ENCODE results near the gene CIITA.
"Not testable (repeated sequence)": the region's sequence is repeated elsewhere in the genome, so short reads cannot be mapped to it uniquely, and the experiment has no call there.

Gene CIITA

GRCh38 chr16:10933865-10934264, 56.9 kb downstream of the CIITA start:
- in situ Hi-C loops (cut with MboI; ENCODE audit: low sequenced_read_pairs), result loop anchor here (10.0 kb wide), 1 partner anchor 409 kb away; no protein-coding TSS in a partner anchor

GRCh38 chr16:10934325-10935107, 57.5 kb downstream of the CIITA start:
- in situ Hi-C loops (cut with MboI; ENCODE audit: low sequenced_read_pairs), result loop anchor here (10.0 kb wide), 1 partner anchor 410 kb away; no protein-coding TSS in a partner anchor

- in situ Hi-C loops (cut with MboI; ENCODE audit: low sequenced_read_pairs), result loop anchor here (10.0 kb wide), 1 partner anchor 411 kb away; no protein-coding TSS in a partner anchor
Observed at GRCh38 chr16:10935226-10935915, 58.4 kb downstream of the CIITA start.

GRCh38 chr16:10936272-10936984, 59.4 kb downstream of the CIITA start:
- in situ Hi-C loops (cut with MboI; ENCODE audit: low sequenced_read_pairs), result loop anchor here (10.0 kb wide), 1 partner anchor 412 kb away; no protein-coding TSS in a partner anchor

GRCh38 chr16:10937068-10937859, 60.3 kb downstream of the CIITA start:
- in situ Hi-C loops (cut with MboI; ENCODE audit: low sequenced_read_pairs), result loop anchor here (10.0 kb wide), 1 partner anchor 412 kb away; no protein-coding TSS in a partner anchor

- in situ Hi-C loops (cut with MboI; ENCODE audit: low sequenced_read_pairs), result loop anchor here (10.0 kb wide), 1 partner anchor 414 kb away; no protein-coding TSS in a partner anchor
Observed at GRCh38 chr16:10938321-10938720, 61.3 kb downstream of the CIITA start.

- in situ Hi-C loops (cut with MboI; ENCODE audit: low sequenced_read_pairs), result loop anchor here (10.0 kb wide), 1 partner anchor 414 kb away; no protein-coding TSS in a partner anchor
Observed at GRCh38 chr16:10938796-10939648, 62.0 kb downstream of the CIITA start.

- in situ Hi-C loops (cut with MboI; ENCODE audit: low sequenced_read_pairs), result loop anchor here (10.0 kb wide), 1 partner anchor 415 kb away; no protein-coding TSS in a partner anchor
Observed at GRCh38 chr16:10939649-10940234, 62.7 kb downstream of the CIITA start.

- in situ Hi-C loops (cut with MboI; ENCODE audit: low sequenced_read_pairs), result no loop called here
Observed at GRCh38 chr16:10940501-10941079, 63.6 kb downstream of the CIITA start.

- in situ Hi-C loops (cut with MboI; ENCODE audit: low sequenced_read_pairs), result no loop called here
Observed at GRCh38 chr16:10941127-10941933, 64.3 kb downstream of the CIITA start.

- in situ Hi-C loops (cut with MboI; ENCODE audit: low sequenced_read_pairs), result not testable (repeated sequence)
Observed at GRCh38 chr16:10941935-10942351, 64.9 kb downstream of the CIITA start.

- in situ Hi-C loops (cut with MboI; ENCODE audit: low sequenced_read_pairs), result no loop called here
Observed at GRCh38 chr16:10942352-10943063, 65.5 kb downstream of the CIITA start, which contains the start of gene DEXI. Gene DEXI, minus strand, starts transcription at chr16:10942468. Its CDS starts 463 bp downstream, at chr16:10942005.

GRCh38 chr16:10943064-10943353, 66.0 kb downstream of the CIITA start:
- in situ Hi-C loops (cut with MboI; ENCODE audit: low sequenced_read_pairs), result no loop called here

- in situ Hi-C loops (cut with MboI; ENCODE audit: low sequenced_read_pairs), result no loop called here
Observed at GRCh38 chr16:10944249-10945064, 67.5 kb downstream of the CIITA start, which contains the start of gene CLEC16A. Gene CLEC16A, plus strand, starts transcription at chr16:10944564. Its CDS starts 154 bp downstream, at chr16:10944718.

- in situ Hi-C loops (cut with MboI; ENCODE audit: low sequenced_read_pairs), result no loop called here
Observed at GRCh38 chr16:10945065-10945787, 68.2 kb downstream of the CIITA start.

- in situ Hi-C loops (cut with MboI; ENCODE audit: low sequenced_read_pairs), result no loop called here
Observed at GRCh38 chr16:10946308-10946707, 69.3 kb downstream of the CIITA start.
